ENCODE results near the gene FBXO42. TPM values are rescaled to one million over a fixed set of nuclear protein-coding genes. Genes with fewer than 3 reads are reported as not detected.
"Not testable (repeated sequence)": the region's sequence is repeated elsewhere in the genome, so short reads cannot be mapped to it uniquely, and the experiment has no call there.

Gene FBXO42
- total RNA-seq, 1 donor from 2014 or later: 18.4 TPM

- Mint-ChIP-seq H3K4me3 (peak overlapping the region; percentile 88), H3K27me3 (peaks cover 22% of the 10 kb centered on the region), H3K9me3 (no peaks in the 10 kb centered on the region), H3K27ac (peak overlapping the region; percentile 82), H3K36me3 (no peaks in the 10 kb centered on the region), H3K4me1 (ENCODE audit: unreplicated experiment) (peaks cover 22% of the 10 kb centered on the region)
- TF ChIP-seq, protein P1, sequence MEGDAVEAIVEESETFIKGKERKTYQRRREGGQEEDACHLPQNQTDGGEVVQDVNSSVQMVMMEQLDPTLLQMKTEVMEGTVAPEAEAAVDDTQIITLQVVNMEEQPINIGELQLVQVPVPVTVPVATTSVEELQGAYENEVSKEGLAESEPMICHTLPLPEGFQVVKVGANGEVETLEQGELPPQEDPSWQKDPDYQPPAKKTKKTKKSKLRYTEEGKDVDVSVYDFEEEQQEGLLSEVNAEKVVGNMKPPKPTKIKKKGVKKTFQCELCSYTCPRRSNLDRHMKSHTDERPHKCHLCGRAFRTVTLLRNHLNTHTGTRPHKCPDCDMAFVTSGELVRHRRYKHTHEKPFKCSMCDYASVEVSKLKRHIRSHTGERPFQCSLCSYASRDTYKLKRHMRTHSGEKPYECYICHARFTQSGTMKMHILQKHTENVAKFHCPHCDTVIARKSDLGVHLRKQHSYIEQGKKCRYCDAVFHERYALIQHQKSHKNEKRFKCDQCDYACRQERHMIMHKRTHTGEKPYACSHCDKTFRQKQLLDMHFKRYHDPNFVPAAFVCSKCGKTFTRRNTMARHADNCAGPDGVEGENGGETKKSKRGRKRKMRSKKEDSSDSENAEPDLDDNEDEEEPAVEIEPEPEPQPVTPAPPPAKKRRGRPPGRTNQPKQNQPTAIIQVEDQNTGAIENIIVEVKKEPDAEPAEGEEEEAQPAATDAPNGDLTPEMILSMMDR (conservative IDR thresholded peaks at IDR 0.05): no peak
- peak; percentile 97 for DNase-seq (ENCODE audit: extremely low spot score, unreplicated experiment)
Observed at GRCh38 chr1:16217061-16217785, 135.1 kb downstream of the FBXO42 start.

GRCh38 chr1:16215882-16216753, 136.2 kb downstream of the FBXO42 start:
- Mint-ChIP-seq H3K36me3 (no peaks in the 10 kb centered on the region), H3K27ac (peak overlapping the region; percentile 55), H3K27me3 (peaks cover 16% of the 10 kb centered on the region), H3K9me3 (no peaks in the 10 kb centered on the region), H3K4me1 (ENCODE audit: unreplicated experiment) (peaks cover 30% of the 10 kb centered on the region), H3K4me3 (peak overlapping the region; percentile 88)
- no peak for DNase-seq (ENCODE audit: extremely low spot score, unreplicated experiment)
- TF ChIP-seq, protein P1 (conservative IDR thresholded peaks at IDR 0.05): no peak

DNA sequence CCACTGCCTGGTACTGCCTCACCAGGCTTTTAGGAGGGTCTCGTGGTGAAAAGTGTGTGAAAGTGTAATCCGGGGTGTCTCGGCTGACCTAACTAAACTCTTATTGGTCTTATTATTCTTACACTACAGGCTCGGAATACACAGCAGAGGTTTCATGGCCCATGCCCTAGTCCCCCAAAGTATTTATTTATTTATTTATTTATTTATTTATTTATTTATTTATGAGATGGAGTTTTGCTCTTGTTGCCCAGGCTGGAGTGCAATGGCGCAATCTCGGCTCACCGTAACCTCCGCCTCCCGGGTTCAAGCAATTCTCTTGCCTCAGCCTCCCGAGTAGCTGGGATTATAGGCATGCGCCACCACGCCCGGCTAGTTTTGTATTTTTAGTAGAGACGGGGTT, 137.0 kb downstream of the FBXO42 start:
- Mint-ChIP-seq H3K4me1 (ENCODE audit: unreplicated experiment) (peaks cover 34% of the 10 kb centered on the region), H3K27me3 (peaks cover 16% of the 10 kb centered on the region)
- H3K9me3 Mint-ChIP-seq; DNase-seq (ENCODE audit: extremely low spot score, unreplicated experiment); H3K27ac Mint-ChIP-seq; H3K4me3 Mint-ChIP-seq; H3K36me3 Mint-ChIP-seq: not testable (repeated sequence)

GRCh38 chr1:16213544-16213943, 138.7 kb downstream of the FBXO42 start:
- H3K27me3 Mint-ChIP-seq, H3K4me3 Mint-ChIP-seq: not testable (repeated sequence)
- peaks cover 41% of the 10 kb centered on the region for H3K4me1 Mint-ChIP-seq (ENCODE audit: unreplicated experiment)

GRCh38 chr1:16213013-16213412, 139.3 kb downstream of the FBXO42 start:
- H3K27me3 Mint-ChIP-seq: peaks cover 10% of the 10 kb centered on the region
- peaks cover 41% of the 10 kb centered on the region for H3K4me1 Mint-ChIP-seq (ENCODE audit: unreplicated experiment)
- no peak overlapping the region for H3K4me3 Mint-ChIP-seq

More at GRCh38 chr1:16213544-16213943, 138.7 kb downstream of the FBXO42 start:
- H3K9me3 Mint-ChIP-seq; DNase-seq (ENCODE audit: extremely low spot score, unreplicated experiment); H3K36me3 Mint-ChIP-seq; H3K27ac Mint-ChIP-seq: not testable (repeated sequence)

DNA sequence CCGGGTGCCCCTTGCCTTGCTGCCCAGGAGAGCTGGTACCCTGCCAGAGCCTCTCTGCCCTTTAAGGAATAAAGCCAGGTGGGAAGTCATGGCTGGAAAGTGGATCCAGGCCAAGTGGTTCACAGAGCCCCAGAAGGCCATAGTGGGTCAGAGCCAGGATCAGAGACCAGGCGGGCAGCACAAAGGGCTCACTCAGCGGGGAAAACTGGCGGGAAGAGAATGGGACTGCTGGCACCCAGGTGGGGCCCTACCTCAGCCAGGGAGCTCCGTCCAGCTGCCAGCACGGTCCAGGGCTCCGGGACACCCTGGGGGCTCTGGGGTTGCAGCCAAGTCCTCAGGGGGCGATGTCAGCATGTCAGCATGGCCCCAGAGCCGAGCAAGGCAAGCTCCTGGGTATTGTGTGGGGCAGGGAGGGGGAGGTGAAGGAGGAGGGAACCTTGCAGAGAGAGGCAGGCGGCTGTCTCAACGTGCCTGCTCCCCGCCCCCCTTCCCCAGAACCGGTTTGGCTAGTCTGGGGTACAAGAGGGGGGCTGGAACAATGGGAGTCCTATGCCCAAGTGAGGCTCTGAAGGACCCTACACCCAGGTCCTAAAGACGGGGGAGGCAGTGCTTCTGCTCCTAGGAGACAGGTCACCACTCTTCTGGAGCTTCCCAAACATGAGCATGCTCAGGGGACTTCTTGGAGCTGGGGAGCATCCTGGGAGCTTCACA, 139.9 kb downstream of the FBXO42 start, which contains the start of gene ARHGEF19:
Gene ARHGEF19 (minus strand): TSS at position 402 of the 711 bp plus-strand sequence. CDS start 3,598 bp downstream, outside the sequence.
- Mint-ChIP-seq H3K4me3 (peak within 1 kb of the TSS; percentile 78), H3K4me1 (ENCODE audit: unreplicated experiment) (peaks cover 36% of the 10 kb centered on the region), H3K9me3 (no peaks in the 10 kb centered on the region), H3K36me3 (no peaks in the 10 kb centered on the region), H3K27ac (peak within 1 kb of the TSS; percentile 36), H3K27me3 (peaks cover 10% of the 10 kb centered on the region)
- TF ChIP-seq, protein P1 (conservative IDR thresholded peaks at IDR 0.05): no peak
- DNase-seq (ENCODE audit: extremely low spot score, unreplicated experiment): no peak

More at GRCh38 chr1:16213013-16213412, 139.3 kb downstream of the FBXO42 start:
- no peak for DNase-seq (ENCODE audit: extremely low spot score, unreplicated experiment)
- no peaks in the 10 kb centered on the region for H3K9me3 Mint-ChIP-seq
- TF ChIP-seq, protein P1 (conservative IDR thresholded peaks at IDR 0.05): no peak
- peak overlapping the region; percentile 36 for H3K27ac Mint-ChIP-seq
- H3K36me3 Mint-ChIP-seq: no peaks in the 10 kb centered on the region

All from type B pancreatic cell (in vitro differentiated cells).